Calu3 (cell line): ENCODE data around the gene CAPN8. TPM values are rescaled to one million over a fixed set of nuclear protein-coding genes. Genes with fewer than 3 reads are reported as not detected.

Experiments used
- BruUV-seq: library from RNA; stranded (reverse); fragments of 400-500 nt; replicated peaks from 2 replicates; lab custom pipeline; 2021; lab: Mats Ljungman, UMichigan
- CTCF ChIA-PET: fragments of 300-600 bp; sonication (Branson Sonifier 250); formaldehyde crosslinking; loops from one replicate; lab custom pipeline; 2022; ENCODE audit warnings: antibody characterized with exemption; lab: Charles Lee
- DNase-seq: peaks from one replicate; pipeline ENCODE4 v3.0.0; 2022
- H3K27ac Mint-ChIP-seq: one replicate; pipeline ENCODE4 v1.8.0; 2022; ENCODE audit warnings: mixed read lengths; ENCODE audit not compliant: unreplicated experiment
- H3K27me3 Mint-ChIP-seq: one replicate; pipeline ENCODE4 v1.8.0; 2022; ENCODE audit warnings: mixed read lengths; ENCODE audit not compliant: unreplicated experiment
- H3K36me3 Mint-ChIP-seq: one replicate; pipeline ENCODE4 v1.8.0; 2022; ENCODE audit warnings: mild to moderate bottlenecking, moderate library complexity, mixed read lengths; ENCODE audit not compliant: insufficient read depth, unreplicated experiment
- H3K4me1 Mint-ChIP-seq: one replicate; pipeline ENCODE4 v1.8.0; 2022; ENCODE audit warnings: mild to moderate bottlenecking, low read depth, mixed read lengths; ENCODE audit not compliant: unreplicated experiment
- H3K4me3 Mint-ChIP-seq: one replicate; pipeline ENCODE4 v1.8.0; 2022; ENCODE audit warnings: mild to moderate bottlenecking, low read depth, moderate library complexity, mixed read lengths; ENCODE audit not compliant: unreplicated experiment
- H3K9me3 Mint-ChIP-seq: one replicate; pipeline ENCODE4 v1.8.0; 2022; ENCODE audit warnings: low read depth, mixed read lengths; ENCODE audit not compliant: unreplicated experiment
- CTCF ChIP-seq: fragments of 200-600 bp; IDR thresholded peaks from one replicate; pipeline ENCODE4 v1.8.0; 2022; ENCODE audit warnings: antibody characterized with exemption; ENCODE audit not compliant: unreplicated experiment
- intact Hi-C: fragments of 100-400 bp; cut with micrococcal nuclease; formaldehyde crosslinking; loops from one replicate; pipeline ENCODE4 v1.10.0; 2022; ENCODE audit not compliant: unreplicated experiment
- total RNA-seq: library from RNA; stranded (reverse); gene quantifications from 2 replicates; pipeline ENCODE4 v1.2.3, GENCODE V29; 2022

The CAPN8 gene
- total RNA-seq, 1 experiment from 2014 or later: 108 TPM

GRCh38 chr1:223539750-223540149, 125.8 kb downstream of the CAPN8 start:
- no peaks in the 10 kb centered on the region for H3K4me1 Mint-ChIP-seq
- no peak overlapping the region for H3K4me3 Mint-ChIP-seq
- CTCF ChIA-PET: no interaction called here
- DNase-seq: no peak
- TF ChIP-seq CTCF: no peak
- intact Hi-C loops: no loop called here
- peaks cover 23% of the 10 kb centered on the region for H3K36me3 Mint-ChIP-seq
- BruUV-seq: no TSS peak
- no peak overlapping the region for H3K27ac Mint-ChIP-seq
- no peaks in the 10 kb centered on the region for H3K27me3 Mint-ChIP-seq
- no peaks in the 10 kb centered on the region for H3K9me3 Mint-ChIP-seq

- H3K27me3 Mint-ChIP-seq: peaks cover 5% of the 10 kb centered on the region
- no peaks in the 10 kb centered on the region for H3K9me3 Mint-ChIP-seq
- no peak overlapping the region for H3K4me3 Mint-ChIP-seq
- no peaks in the 10 kb centered on the region for H3K4me1 Mint-ChIP-seq
- peaks cover 23% of the 10 kb centered on the region for H3K36me3 Mint-ChIP-seq
- intact Hi-C loops: no loop called here
- no peak for DNase-seq
- TF ChIP-seq CTCF: no peak
- CTCF ChIA-PET: no interaction called here
- BruUV-seq: no TSS peak
- H3K27ac Mint-ChIP-seq: no peak overlapping the region
Observed at GRCh38 chr1:223538981-223539380, 126.5 kb downstream of the CAPN8 start.

- no peaks in the 10 kb centered on the region for H3K4me1 Mint-ChIP-seq
- no peak for TF ChIP-seq CTCF
- no peaks in the 10 kb centered on the region for H3K9me3 Mint-ChIP-seq
- peaks cover 16% of the 10 kb centered on the region for H3K36me3 Mint-ChIP-seq
- H3K27ac Mint-ChIP-seq: no peak overlapping the region
- no peak overlapping the region for H3K4me3 Mint-ChIP-seq
- DNase-seq: no peak
- intact Hi-C loops: no loop called here
- CTCF ChIA-PET: no interaction called here
- H3K27me3 Mint-ChIP-seq: peaks cover 30% of the 10 kb centered on the region
- no TSS peak for BruUV-seq
Observed at GRCh38 chr1:223535319-223535718, 130.2 kb downstream of the CAPN8 start.

- CTCF ChIA-PET: interaction anchor here (1.0 to 1.4 kb wide), 2 partner anchors 16 to 131 kb away, joined by 3 to 4 read pairs; partner anchors contain the start of gene CAPN8
- DNase-seq: no peak
- Mint-ChIP-seq H3K36me3 (peaks cover 16% of the 10 kb centered on the region), H3K27ac (no peak overlapping the region), H3K4me1 (no peaks in the 10 kb centered on the region), H3K4me3 (no peak overlapping the region), H3K9me3 (no peaks in the 10 kb centered on the region), H3K27me3 (peaks cover 31% of the 10 kb centered on the region)
- intact Hi-C loops: no loop called here
- BruUV-seq: no TSS peak
- no peak for TF ChIP-seq CTCF
Observed at GRCh38 chr1:223534677-223535076, 130.8 kb downstream of the CAPN8 start.
